Measurements from ENCODE around the gene LGR5. TPM values are rescaled to one million over a fixed set of nuclear protein-coding genes. Genes with fewer than 3 reads are reported as not detected.

Gene LGR5
- total and polyA plus RNA-seq, 2 donors (not counting 3 experiments of a cell fraction or from before 2014, with no cell fraction given): not detected

- no TSS peak for BruUV-seq (replicated peaks)
- H3K4me3 ChIP-seq (replicated peaks in 1 of 3; ENCODE audit: insufficient read depth in 1 of 3, low read depth in 1 of 3, low read length in 3 of 3): no peak overlapping the region
- no peaks in the 10 kb centered on the region for H3K9me1 ChIP-seq (replicated peaks; ENCODE audit: control insufficient read depth, extremely low read depth, insufficient read depth, low read length)
- no peak overlapping the region for H3K9ac ChIP-seq (replicated peaks; ENCODE audit: extremely low read depth, insufficient read depth, low read length)
- DNase-seq (ENCODE audit: low read depth, low spot score) (no peak), FAIRE-seq (no peak)
- H2AFZ ChIP-seq (ENCODE audit: low read depth, low read length): no peak overlapping the region
- ChIA-PET CTCF (interaction anchor here (1.0 to 1.5 kb wide), 2 partner anchors 20 to 160 kb away, joined by 3 read pairs; no protein-coding TSS in a partner anchor), POLR2A (no interaction called here)
- TF ChIP-seq EZH2 (IDR thresholded peaks at IDR 0.05; ENCODE audit: borderline replicate concordance, low read depth, low read length, severe bottlenecking) (no peak), POLR2AphosphoS5 (IDR thresholded peaks at IDR 0.05; ENCODE audit: insufficient read depth, low read depth, low read length) (no peak), FOS (IDR thresholded peaks at IDR 0.05; ENCODE audit: borderline replicate concordance, insufficient read depth, low read length) (no peak), CTCF (IDR thresholded peaks at IDR 0.05; ENCODE audit: extremely low read depth in 1 of 2, insufficient read depth in 1 of 2, low read depth in 1 of 2, low read length in 2 of 2) (no peak), GATA2 (IDR thresholded peaks at IDR 0.05; ENCODE audit: insufficient read depth, insufficient read length, low read depth, low read length) (no peak), POLR2A (IDR thresholded peaks at IDR 0.05; ENCODE audit: low read depth, low read length) (no peak), MYC (IDR thresholded peaks at IDR 0.05; ENCODE audit: low read depth, low read length) (no peak), MAX (IDR thresholded peaks at IDR 0.05; ENCODE audit: insufficient read depth, insufficient read length) (no peak), JUN (IDR thresholded peaks at IDR 0.05; ENCODE audit: borderline replicate concordance, insufficient read depth, insufficient read length, low read depth) (no peak)
- intact Hi-C loops (cut with micrococcal nuclease) (no loop called here), dilution Hi-C loops (cut with MboI; ENCODE audit: extremely low pct_ligation_motif_present, low sequenced_read_pairs) (no loop called here)
- H3K4me1 ChIP-seq (ENCODE audit: control insufficient read depth, extremely low read depth, insufficient read depth, low read length): no peaks in the 10 kb centered on the region
- H3K27me3 ChIP-seq (ENCODE audit: control insufficient read depth in 2 of 2, insufficient read depth in 2 of 2, low read length in 2 of 2): peaks cover 5 to 6% of the 10 kb centered on the region in 2 experiments
- H3K27ac ChIP-seq (ENCODE audit: insufficient read depth, low read depth, low read length): no peak overlapping the region
- no peaks in the 10 kb centered on the region for H3K9me3 ChIP-seq (replicated peaks; ENCODE audit: control insufficient read depth, insufficient read depth, low read length)
- H3K4me2 ChIP-seq (ENCODE audit: insufficient read depth, low read length): no peak overlapping the region
- H3K79me2 ChIP-seq (ENCODE audit: control insufficient read depth, insufficient read depth, low read length): no peaks in the 10 kb centered on the region
- no peaks in the 10 kb centered on the region for H3K36me3 ChIP-seq (ENCODE audit: control insufficient read depth in 2 of 2, extremely low read depth in 1 of 2, insufficient read depth in 2 of 2, low read length in 2 of 2)
- no peaks in the 10 kb centered on the region for H4K20me1 ChIP-seq (replicated peaks; ENCODE audit: control insufficient read depth, extremely low read depth, insufficient read depth, low read length)
These were observed 147.4 kb downstream of the LGR5 start for GRCh38 chr12:71587012-71587411.

Measured in endothelial cell of umbilical vein (primary cell).